NCI-H510A (cell line): ENCODE data around the gene STN1.
"Not testable (repeated sequence)": the region's sequence is repeated elsewhere in the genome, so short reads cannot be mapped to it uniquely, and the experiment has no call there.

Source experiments
- DNase-seq: peaks from one replicate; lab custom pipeline; 2025; lab: John Stamatoyannopoulos, UW

Gene STN1

GRCh38 chr10:103861505-103861904 lies 56.5 kb downstream of the STN1 start:
- no peak for DNase-seq

GRCh38 chr10:103859161-103860086 lies 58.6 kb downstream of the STN1 start:
- peak; percentile 48 for DNase-seq

GRCh38 chr10:103858360-103858759 lies 59.6 kb downstream of the STN1 start:
- no peak for DNase-seq

GRCh38 chr10:103856797-103857170 lies 61.2 kb downstream of the STN1 start:
- DNase-seq: no peak

- no peak for DNase-seq
Measured at GRCh38 chr10:103855852-103856796, 61.9 kb downstream of the STN1 start.

GRCh38 chr10:103855424-103855823 lies 62.6 kb downstream of the STN1 start, which contains the start of gene SH3PXD2A:
SH3PXD2A (minus strand) TSS chr10:103855576; CDS start chr10:103855266, 310 bp downstream.
- DNase-seq: peak; percentile 43

- no peak for DNase-seq
Measured at GRCh38 chr10:103854686-103855391, 63.1 kb downstream of the STN1 start.

GRCh38 chr10:103854265-103854685 lies 63.7 kb downstream of the STN1 start:
- no peak for DNase-seq

GRCh38 chr10:103853428-103854264 lies 64.3 kb downstream of the STN1 start:
- DNase-seq: no peak

GRCh38 chr10:103852856-103853255 lies 65.1 kb downstream of the STN1 start:
- DNase-seq: no peak

- DNase-seq: no peak
Measured at GRCh38 chr10:103852189-103852711, 65.7 kb downstream of the STN1 start.

- DNase-seq: no peak
Measured at GRCh38 chr10:103851261-103851660, 66.7 kb downstream of the STN1 start.

- DNase-seq: no peak
Measured at GRCh38 chr10:103850572-103850895, 67.5 kb downstream of the STN1 start.

GRCh38 chr10:103849880-103850571 lies 68.0 kb downstream of the STN1 start:
- DNase-seq: no peak

GRCh38 chr10:103849212-103849877 lies 68.6 kb downstream of the STN1 start:
- no peak for DNase-seq

- DNase-seq: no peak
Measured at GRCh38 chr10:103847909-103848468, 70.0 kb downstream of the STN1 start.

GRCh38 chr10:103847346-103847745 lies 70.6 kb downstream of the STN1 start:
- DNase-seq: no peak

- DNase-seq: no peak
Measured at GRCh38 chr10:103845972-103846371, 72.0 kb downstream of the STN1 start.

- DNase-seq: not testable (repeated sequence)
Measured at GRCh38 chr10:103845346-103845745, 72.6 kb downstream of the STN1 start.
